ENCODE measurements around the gene DIAPH1.

DIAPH1 gene

DNA sequence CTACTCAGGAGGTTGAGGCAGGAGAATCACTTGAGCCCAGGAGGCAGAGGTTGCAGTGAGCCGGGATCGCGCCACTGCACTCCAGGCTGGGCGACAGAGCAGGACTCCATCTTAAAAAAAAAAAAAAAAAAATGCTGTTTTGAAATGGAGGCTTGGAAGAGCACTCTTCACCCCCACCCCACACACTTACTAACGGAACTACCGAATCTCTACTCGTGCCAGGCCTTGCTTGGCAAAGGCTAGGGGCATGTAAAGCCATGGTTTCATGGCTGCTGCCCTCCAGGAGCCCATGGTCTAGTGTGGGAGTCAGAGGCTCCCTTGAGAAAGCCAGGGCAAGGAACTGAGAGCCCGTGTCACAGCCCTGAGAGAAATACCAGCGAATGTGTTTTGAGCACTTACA, 108.6 kb downstream of the DIAPH1 start:
- no peak for DNase-seq
- Histone ChIP-seq H3K36me3 (peaks cover 48% of the 10 kb centered on the region), H3K4me1 (peaks cover 33% of the 10 kb centered on the region), H3K27me3 (no peaks in the 10 kb centered on the region), H3K4me3 (ENCODE audit: low read depth, low read length) (no peak overlapping the region), H3K9me3 (no peaks in the 10 kb centered on the region)
- no peak for TF ChIP-seq CTCF (IDR thresholded peaks at IDR 0.05; ENCODE audit: low read depth, low read length)

- H3K4me3 ChIP-seq (ENCODE audit: low read depth, low read length) = peak overlapping the region; percentile 42
- H3K9me3 ChIP-seq = no peaks in the 10 kb centered on the region
- no peak for TF ChIP-seq CTCF (IDR thresholded peaks at IDR 0.05; ENCODE audit: low read depth, low read length)
- H3K27me3 ChIP-seq = no peaks in the 10 kb centered on the region
- peaks cover 26% of the 10 kb centered on the region for H3K4me1 ChIP-seq
- peaks cover 48% of the 10 kb centered on the region for H3K36me3 ChIP-seq
- peak; percentile 86 for DNase-seq
These were observed 109.8 kb downstream of the DIAPH1 start for GRCh38 chr5:141508798-141509611.

- no peak for TF ChIP-seq CTCF (IDR thresholded peaks at IDR 0.05; ENCODE audit: low read depth, low read length)
- H3K4me3 ChIP-seq (ENCODE audit: low read depth, low read length) = peak overlapping the region; percentile 42
- DNase-seq = no peak
- H3K36me3 ChIP-seq = peaks cover 51% of the 10 kb centered on the region
- no peaks in the 10 kb centered on the region for H3K9me3 ChIP-seq
- H3K4me1 ChIP-seq = peaks cover 26% of the 10 kb centered on the region
- no peaks in the 10 kb centered on the region for H3K27me3 ChIP-seq
These were observed 110.4 kb downstream of the DIAPH1 start for GRCh38 chr5:141508440-141508797.

- Histone ChIP-seq H3K36me3 (peaks cover 51% of the 10 kb centered on the region), H3K4me1 (peaks cover 26% of the 10 kb centered on the region), H3K9me3 (no peaks in the 10 kb centered on the region), H3K27me3 (no peaks in the 10 kb centered on the region), H3K4me3 (ENCODE audit: low read depth, low read length) (no peak overlapping the region)
- peak; percentile 39 for DNase-seq
- TF ChIP-seq CTCF (IDR thresholded peaks at IDR 0.05; ENCODE audit: low read depth, low read length) = no peak
These were observed 111.3 kb downstream of the DIAPH1 start for GRCh38 chr5:141507387-141508091.

DNA sequence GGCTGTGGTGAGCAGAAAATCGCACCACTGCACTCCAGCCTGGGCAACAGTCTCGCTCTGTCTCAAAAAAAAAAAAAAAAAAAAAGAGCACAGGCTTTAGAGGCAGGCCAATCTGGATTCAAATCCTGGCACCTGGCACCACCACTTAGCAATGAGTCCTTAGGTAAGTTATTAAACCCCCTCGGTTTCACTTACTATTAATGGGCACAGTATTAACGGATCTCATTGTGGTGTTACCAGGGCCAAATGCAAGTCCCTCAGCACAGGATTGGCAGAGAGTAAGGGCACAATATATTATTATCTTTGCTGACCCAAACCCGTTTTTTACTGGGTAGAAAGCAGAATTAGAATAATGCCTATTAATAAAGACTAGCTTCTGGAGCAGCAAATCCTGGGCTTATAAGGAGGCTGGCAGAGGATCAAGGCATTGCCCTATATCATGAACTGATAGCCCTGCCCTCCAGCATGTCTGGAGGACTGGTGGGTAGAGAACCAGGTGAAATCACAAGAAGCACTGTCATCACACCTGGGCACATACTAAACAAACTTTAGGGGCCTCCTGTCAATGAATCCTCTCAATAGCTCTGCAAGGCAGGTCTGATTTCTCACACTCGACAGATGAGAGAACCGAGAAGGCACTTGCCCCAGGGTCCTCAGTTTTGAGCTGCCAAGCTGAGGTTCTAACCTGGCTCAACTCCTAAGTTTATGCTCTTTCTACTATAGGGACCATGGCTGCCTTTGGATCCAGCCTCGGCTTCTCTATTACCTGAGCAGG, 112.2 kb downstream of the DIAPH1 start:
- Histone ChIP-seq H3K4me1 (peaks cover 26% of the 10 kb centered on the region), H3K4me3 (ENCODE audit: low read depth, low read length) (no peak overlapping the region)
- TF ChIP-seq CTCF (IDR thresholded peaks at IDR 0.05; ENCODE audit: low read depth, low read length) = no peak

More for the DNA sequence above, 112.2 kb downstream of the DIAPH1 start:
- DNase-seq = no peak
- Histone ChIP-seq H3K27me3 (no peaks in the 10 kb centered on the region), H3K9me3 (no peaks in the 10 kb centered on the region), H3K36me3 (peaks cover 45% of the 10 kb centered on the region)

Measured in BE2C (cell line).